ENCODE data around the gene MLST8.

GRCh38 chr16:2161911-2162310 is 43.3 kb upstream of the MLST8 start:
- TF ChIP-seq GATA2 (IDR thresholded peaks at IDR 0.05; ENCODE audit: low read depth, low read length) (no peak), GATA3 (IDR thresholded peaks at IDR 0.05; ENCODE audit: low read depth, low read length) (no peak)
